GM21529 (cell line): ENCODE data around the gene SLC7A6OS.

Experiments
- ATAC-seq: cut with Tn5 transposase; IDR thresholded peaks from one replicate; pipeline ENCODE4 v1.9.1; 2021; ENCODE audit not compliant: unreplicated experiment

The SLC7A6OS gene

GRCh38 chr16:68282064-68282452 is 28.7 kb downstream of the SLC7A6OS start:
- ATAC-seq, result no peak

GRCh38 chr16:68281368-68282063 is 29.2 kb downstream of the SLC7A6OS start:
- ATAC-seq, result no peak

DNA sequence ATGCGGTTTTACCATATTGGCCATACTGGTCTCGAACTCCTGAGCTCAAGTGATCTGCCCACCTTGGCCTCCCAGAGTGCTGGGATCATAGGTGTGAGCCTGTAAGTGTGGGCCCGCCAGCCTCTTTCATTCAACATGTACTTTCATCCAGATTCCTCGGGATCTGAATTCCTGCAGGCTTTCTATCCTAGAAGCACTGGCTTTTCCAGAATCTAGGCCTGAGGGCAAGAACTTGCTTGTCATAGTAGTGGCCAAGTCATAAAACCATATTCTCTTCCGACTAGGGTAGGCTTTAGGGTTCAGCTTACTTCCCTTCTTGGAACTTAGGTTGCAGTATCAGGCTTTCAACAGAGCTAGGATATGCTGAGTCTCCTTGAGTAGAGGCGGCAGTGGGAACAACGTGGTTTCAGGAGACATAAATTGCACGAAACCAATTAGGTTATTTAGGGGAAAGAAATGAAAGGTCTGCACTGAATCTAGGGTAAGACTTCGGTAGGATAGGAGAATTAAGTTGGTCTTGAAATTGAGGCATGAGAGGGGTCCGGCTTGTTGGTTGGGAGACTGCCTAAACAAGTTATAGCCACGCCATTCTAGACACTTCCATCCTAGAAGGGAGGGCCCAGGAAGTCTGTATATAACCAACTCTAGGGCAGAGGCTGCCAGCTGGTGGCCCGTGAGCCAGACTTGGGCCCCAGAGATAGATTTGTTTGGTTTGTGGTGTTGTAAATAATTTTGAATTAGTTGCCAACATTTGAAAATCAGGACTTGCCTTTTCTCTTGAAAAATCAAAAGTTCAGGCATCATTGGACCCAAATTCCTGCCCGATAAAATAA is 30.8 kb downstream of the SLC7A6OS start:
- no peak for ATAC-seq

DNA sequence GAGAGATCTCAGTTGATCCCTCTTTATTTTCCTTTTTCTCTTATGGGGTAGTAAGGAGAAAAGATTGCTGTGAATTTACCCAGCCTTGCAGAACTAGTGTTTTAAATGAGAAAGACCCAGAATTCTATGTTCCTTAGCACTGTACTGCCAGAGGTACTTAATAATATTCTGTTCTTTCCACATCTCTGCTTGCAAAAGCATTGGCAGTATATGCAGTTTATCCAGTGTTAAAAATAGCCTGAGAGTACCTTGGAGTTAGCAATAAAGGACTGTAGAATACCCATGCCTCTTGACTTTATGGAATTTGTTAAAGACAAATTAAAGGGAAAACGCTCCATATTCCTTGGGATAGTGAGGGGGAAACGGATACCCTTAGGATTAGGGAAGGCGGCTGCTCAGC is 34.5 kb downstream of the SLC7A6OS start:
- ATAC-seq, result no peak

- ATAC-seq, result peak; percentile 58
Observed at GRCh38 chr16:68275611-68276191, 35.0 kb downstream of the SLC7A6OS start.

DNA sequence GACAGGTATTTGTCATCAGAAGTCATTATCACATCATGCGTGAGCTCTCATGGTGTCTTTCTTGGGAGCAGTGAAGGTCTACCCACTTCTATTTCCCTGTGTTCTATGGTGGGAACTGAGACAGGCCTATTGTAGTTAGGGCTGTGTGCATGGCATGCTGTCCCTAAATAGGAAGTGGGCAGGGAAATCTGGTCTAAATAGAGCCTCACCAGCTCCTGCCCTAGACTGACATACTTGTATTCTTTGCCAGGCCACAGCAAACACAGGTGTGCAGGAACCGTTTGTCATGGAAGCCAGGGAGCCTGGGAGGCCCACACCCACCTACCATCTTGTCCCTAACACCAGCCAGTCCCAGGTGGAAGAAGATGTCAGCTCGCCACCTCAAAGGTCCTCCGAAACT is 36.3 kb downstream of the SLC7A6OS start:
- ATAC-seq, result no peak

DNA sequence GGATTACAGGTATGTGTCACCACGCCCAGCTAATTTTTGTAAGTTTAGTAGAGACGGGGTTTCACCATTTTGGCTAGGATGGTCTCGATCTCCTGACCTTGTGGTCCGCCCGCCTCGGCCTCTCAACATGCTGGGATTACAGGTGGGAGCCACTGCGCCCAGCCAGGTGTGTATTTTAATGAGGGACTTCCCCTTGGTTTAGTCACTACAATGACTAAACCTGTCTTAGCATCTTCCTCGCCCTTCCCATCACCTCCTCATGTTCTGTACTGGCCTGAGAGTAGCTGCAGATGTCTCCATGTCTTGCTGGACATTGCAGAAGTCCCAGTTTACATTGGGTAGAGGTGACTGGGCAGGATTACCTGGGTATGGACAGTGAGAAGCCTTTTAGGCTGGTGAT is 36.9 kb downstream of the SLC7A6OS start:
- ATAC-seq, result no peak

GRCh38 chr16:68273459-68273858 is 37.3 kb downstream of the SLC7A6OS start:
- ATAC-seq, result no peak

GRCh38 chr16:68272507-68273209 is 38.1 kb downstream of the SLC7A6OS start:
- ATAC-seq, result no peak

GRCh38 chr16:68270353-68270752 is 40.4 kb downstream of the SLC7A6OS start:
- no peak for ATAC-seq

DNA sequence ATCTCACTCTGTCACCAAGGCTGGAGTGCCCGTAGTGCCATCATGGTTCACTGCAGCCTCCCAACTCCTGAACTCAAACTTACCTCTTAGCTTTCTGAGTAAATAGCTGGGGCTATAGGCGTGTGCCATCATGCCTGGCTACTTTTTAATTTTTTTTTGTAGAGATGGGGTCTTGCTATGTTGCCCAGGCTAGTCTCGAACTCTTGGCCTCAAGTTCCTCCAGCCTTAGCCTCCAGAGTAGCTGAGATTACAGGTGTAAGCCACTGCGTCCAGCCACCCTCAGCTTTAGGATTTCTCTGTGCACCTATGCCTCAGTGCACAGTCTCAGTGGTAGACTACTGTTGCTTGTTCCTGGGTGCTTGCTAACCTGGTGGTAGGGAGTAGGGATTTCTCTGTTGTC is 41.0 kb downstream of the SLC7A6OS start:
- ATAC-seq, result no peak

DNA sequence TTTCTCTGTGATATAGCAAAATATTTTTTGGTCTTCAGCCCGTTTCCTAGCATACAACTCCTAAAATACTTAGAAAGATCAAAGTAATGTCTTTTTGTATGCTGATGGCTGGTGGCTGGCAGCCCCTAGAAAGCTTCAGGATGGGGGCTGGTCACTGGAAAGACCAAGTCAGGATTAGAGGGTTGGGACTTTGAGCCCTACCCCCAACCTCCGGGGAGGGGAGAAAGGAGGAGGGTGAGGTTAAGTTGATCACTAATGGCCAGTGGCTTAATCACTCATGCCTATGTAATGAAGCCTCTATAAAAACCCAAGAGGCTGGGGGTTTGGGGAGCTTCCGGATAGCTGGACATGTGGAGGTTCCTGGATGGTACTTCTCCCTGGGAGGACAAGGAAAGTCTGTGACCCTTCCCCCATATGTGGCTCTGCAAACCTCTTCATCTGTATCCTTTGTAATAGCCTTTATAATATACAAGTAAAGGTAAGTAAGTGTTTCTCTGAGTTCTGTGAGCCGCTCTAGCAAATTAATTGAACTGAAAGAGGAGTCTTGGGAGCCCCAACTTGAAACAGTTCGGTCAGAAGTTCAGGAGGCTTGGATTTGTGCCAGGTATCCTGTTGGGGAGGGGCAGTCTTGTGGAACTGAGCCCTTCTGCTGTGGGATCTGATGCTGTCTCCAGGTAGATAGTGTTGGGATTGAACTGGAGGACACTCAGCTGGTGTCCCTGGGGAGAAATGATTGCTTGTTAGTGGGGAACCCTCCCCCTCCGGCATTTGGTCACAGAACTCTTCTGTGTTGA is 42.9 kb downstream of the SLC7A6OS start:
- no peak for ATAC-seq

- no peak for ATAC-seq
Observed at GRCh38 chr16:68265078-68265920, 45.4 kb downstream of the SLC7A6OS start.

- peak; percentile 65 for ATAC-seq
Observed at GRCh38 chr16:68264128-68265077, 46.3 kb downstream of the SLC7A6OS start, which contains the start of gene SLC7A6. TSS of gene SLC7A6 (plus strand) at chr16:68264526. CDS start at chr16:68274727, 10,201 bp downstream.

DNA sequence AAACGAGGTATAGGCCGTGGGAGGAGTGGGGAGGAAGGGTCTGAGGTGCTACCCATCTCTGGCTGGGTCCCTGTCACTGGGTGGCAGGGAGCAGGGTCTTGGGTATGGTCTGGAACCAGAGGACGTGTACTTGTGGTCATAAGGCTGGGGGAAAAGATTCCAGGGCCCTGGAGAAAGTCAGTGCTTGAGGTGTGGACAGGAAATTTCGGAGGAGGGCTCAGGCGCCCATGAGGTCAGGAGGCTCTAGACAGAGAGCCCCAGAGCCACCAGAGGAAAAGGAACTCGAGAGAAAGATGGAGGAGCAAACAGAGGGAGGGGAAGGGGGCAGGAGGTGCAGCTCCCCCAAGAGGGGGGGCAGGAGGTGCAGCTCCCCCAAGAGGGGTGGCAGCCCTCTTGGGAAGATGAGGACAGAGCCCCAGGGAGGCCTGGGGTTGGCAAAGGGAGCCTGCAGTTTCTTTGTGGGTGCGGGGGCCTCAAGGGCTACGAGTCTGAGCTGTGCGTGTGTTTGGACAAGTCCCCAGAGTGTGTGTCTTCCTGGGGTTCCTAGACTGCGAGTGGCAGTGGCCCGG is 47.1 kb downstream of the SLC7A6OS start:
- peak; percentile 1 for ATAC-seq

DNA sequence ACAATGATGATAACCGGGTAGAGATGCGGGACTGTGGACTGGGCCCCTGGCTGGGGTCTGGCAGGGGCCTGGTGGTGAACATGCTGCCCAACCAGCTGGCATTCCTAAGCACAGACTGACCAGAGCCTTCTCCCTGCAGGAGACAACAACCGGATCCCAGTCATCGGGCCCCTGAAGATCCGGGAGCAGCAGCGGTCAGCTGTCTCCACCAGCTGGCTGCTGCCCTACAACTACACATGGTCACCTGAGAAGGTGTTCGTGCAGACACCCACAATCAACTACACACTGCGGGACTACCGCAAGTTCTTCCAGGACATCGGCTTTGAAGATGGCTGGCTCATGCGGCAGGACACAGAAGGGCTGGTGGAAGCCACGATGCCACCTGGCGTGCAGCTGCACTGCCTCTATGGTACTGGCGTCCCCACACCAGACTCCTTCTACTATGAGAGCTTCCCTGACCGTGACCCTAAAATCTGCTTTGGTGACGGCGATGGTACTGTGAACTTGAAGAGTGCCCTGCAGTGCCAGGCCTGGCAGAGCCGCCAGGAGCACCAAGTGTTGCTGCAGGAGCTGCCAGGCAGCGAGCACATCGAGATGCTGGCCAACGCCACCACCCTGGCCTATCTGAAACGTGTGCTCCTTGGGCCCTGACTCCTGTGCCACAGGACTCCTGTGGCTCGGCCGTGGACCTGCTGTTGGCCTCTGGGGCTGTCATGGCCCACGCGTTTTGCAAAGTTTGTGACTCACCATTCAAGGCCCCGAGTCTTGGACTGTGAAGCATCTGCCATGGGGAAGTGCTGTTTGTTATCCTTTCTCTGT is 51.5 kb downstream of the SLC7A6OS start:
- ATAC-seq, result no peak
